ENCODE results near the gene MAPK8IP3. TPM values are rescaled to one million over a fixed set of nuclear protein-coding genes. Genes with fewer than 3 reads are reported as not detected.

The MAPK8IP3 gene
- total RNA-seq, 1 experiment from 2014 or later: 72.3 TPM

DNA sequence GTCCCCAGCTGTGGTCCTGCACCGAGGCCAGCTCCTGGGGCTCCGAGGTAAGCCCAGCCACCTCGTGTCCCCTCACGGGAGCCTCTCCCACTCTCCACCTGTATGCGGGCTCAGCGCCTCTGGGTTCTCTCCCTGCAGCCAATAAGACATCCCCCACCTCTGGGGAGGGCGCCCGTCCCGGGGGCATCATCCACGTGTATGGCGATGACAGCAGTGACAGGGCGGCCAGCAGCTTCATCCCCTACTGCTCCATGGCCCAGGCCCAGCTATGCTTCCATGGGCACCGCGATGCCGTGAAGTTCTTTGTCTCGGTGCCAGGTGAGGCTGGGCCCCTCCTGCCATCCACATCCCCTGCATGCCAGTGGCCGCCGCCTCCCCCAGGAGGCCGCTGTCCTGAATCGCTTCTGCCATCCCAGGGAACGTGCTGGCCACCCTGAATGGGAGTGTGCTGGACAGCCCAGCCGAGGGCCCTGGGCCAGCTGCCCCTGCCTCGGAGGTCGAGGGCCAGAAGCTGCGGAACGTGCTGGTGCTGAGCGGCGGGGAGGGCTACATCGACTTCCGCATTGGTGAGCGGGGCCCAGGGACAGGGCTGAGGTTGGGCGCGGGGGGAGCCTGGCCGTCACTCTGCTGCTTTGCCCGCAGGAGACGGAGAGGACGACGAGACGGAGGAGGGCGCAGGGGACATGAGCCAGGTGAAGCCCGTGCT is 62.2 kb downstream of the MAPK8IP3 start (continued):
- TF ChIP-seq, protein P1, sequence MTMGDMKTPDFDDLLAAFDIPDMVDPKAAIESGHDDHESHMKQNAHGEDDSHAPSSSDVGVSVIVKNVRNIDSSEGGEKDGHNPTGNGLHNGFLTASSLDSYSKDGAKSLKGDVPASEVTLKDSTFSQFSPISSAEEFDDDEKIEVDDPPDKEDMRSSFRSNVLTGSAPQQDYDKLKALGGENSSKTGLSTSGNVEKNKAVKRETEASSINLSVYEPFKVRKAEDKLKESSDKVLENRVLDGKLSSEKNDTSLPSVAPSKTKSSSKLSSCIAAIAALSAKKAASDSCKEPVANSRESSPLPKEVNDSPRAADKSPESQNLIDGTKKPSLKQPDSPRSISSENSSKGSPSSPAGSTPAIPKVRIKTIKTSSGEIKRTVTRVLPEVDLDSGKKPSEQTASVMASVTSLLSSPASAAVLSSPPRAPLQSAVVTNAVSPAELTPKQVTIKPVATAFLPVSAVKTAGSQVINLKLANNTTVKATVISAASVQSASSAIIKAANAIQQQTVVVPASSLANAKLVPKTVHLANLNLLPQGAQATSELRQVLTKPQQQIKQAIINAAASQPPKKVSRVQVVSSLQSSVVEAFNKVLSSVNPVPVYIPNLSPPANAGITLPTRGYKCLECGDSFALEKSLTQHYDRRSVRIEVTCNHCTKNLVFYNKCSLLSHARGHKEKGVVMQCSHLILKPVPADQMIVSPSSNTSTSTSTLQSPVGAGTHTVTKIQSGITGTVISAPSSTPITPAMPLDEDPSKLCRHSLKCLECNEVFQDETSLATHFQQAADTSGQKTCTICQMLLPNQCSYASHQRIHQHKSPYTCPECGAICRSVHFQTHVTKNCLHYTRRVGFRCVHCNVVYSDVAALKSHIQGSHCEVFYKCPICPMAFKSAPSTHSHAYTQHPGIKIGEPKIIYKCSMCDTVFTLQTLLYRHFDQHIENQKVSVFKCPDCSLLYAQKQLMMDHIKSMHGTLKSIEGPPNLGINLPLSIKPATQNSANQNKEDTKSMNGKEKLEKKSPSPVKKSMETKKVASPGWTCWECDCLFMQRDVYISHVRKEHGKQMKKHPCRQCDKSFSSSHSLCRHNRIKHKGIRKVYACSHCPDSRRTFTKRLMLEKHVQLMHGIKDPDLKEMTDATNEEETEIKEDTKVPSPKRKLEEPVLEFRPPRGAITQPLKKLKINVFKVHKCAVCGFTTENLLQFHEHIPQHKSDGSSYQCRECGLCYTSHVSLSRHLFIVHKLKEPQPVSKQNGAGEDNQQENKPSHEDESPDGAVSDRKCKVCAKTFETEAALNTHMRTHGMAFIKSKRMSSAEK (CRISPR knock-in tag; IDR thresholded peaks at IDR 0.05; ENCODE audit: borderline replicate concordance): no peak
- TF ChIP-seq, protein P2, sequence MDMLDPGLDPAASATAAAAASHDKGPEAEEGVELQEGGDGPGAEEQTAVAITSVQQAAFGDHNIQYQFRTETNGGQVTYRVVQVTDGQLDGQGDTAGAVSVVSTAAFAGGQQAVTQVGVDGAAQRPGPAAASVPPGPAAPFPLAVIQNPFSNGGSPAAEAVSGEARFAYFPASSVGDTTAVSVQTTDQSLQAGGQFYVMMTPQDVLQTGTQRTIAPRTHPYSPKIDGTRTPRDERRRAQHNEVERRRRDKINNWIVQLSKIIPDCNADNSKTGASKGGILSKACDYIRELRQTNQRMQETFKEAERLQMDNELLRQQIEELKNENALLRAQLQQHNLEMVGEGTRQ (CRISPR knock-in tag; IDR thresholded peaks at IDR 0.05): no peak
- TF ChIP-seq, protein P3, sequence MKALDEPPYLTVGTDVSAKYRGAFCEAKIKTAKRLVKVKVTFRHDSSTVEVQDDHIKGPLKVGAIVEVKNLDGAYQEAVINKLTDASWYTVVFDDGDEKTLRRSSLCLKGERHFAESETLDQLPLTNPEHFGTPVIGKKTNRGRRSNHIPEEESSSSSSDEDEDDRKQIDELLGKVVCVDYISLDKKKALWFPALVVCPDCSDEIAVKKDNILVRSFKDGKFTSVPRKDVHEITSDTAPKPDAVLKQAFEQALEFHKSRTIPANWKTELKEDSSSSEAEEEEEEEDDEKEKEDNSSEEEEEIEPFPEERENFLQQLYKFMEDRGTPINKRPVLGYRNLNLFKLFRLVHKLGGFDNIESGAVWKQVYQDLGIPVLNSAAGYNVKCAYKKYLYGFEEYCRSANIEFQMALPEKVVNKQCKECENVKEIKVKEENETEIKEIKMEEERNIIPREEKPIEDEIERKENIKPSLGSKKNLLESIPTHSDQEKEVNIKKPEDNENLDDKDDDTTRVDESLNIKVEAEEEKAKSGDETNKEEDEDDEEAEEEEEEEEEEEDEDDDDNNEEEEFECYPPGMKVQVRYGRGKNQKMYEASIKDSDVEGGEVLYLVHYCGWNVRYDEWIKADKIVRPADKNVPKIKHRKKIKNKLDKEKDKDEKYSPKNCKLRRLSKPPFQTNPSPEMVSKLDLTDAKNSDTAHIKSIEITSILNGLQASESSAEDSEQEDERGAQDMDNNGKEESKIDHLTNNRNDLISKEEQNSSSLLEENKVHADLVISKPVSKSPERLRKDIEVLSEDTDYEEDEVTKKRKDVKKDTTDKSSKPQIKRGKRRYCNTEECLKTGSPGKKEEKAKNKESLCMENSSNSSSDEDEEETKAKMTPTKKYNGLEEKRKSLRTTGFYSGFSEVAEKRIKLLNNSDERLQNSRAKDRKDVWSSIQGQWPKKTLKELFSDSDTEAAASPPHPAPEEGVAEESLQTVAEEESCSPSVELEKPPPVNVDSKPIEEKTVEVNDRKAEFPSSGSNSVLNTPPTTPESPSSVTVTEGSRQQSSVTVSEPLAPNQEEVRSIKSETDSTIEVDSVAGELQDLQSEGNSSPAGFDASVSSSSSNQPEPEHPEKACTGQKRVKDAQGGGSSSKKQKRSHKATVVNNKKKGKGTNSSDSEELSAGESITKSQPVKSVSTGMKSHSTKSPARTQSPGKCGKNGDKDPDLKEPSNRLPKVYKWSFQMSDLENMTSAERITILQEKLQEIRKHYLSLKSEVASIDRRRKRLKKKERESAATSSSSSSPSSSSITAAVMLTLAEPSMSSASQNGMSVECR (CRISPR knock-in tag; IDR thresholded peaks at IDR 0.05; ENCODE audit: borderline replicate concordance): no peak
- TF ChIP-seq, protein P4, sequence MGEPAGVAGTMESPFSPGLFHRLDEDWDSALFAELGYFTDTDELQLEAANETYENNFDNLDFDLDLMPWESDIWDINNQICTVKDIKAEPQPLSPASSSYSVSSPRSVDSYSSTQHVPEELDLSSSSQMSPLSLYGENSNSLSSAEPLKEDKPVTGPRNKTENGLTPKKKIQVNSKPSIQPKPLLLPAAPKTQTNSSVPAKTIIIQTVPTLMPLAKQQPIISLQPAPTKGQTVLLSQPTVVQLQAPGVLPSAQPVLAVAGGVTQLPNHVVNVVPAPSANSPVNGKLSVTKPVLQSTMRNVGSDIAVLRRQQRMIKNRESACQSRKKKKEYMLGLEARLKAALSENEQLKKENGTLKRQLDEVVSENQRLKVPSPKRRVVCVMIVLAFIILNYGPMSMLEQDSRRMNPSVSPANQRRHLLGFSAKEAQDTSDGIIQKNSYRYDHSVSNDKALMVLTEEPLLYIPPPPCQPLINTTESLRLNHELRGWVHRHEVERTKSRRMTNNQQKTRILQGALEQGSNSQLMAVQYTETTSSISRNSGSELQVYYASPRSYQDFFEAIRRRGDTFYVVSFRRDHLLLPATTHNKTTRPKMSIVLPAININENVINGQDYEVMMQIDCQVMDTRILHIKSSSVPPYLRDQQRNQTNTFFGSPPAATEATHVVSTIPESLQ (CRISPR knock-in tag; IDR thresholded peaks at IDR 0.05): no peak
- TF ChIP-seq ELF4 (CRISPR knock-in tag; IDR thresholded peaks at IDR 0.05; ENCODE audit: low read depth): no peak

DNA sequence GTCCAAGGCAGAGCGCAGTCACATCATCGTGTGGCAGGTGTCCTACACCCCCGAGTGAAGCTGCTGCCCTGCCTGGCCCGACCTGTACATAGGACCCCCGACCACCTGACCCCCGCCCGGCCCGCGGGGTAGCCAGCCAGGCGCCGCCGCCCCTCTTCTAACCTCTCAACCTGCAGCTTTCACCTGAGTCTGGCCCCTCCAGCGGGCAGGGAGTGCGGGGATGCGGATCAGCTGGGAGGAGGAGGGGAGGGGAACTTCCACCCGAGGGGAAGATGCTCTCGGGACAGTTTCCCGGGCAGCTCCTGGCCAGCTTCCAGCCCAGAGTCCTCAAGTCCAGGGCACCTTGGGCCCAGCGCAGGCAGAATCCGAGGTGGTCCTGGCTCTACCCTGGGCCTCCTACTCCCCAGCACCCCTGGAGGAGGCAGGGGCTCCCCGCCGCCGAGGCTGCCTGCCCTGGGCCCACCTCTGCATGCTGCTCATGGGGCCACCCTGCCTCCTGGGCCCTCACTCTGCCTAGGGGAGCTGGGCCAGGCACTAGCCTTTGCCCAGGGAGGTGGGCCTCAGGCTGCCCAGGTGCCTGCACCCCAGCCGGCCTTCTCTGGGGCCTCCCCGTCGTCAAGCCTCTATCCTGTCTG is 62.9 kb downstream of the MAPK8IP3 start:
- no peak overlapping the region for H3K4me3 Mint-ChIP-seq
- CTCF ChIA-PET: interaction anchor here (0.7 to 2.4 kb wide), 2 partner anchors 14 to 63 kb away, joined by 3 to 9 read pairs; partner anchors contain the start of genes NUBP2 and SPSB3

More for the DNA sequence above, 62.9 kb downstream of the MAPK8IP3 start:
- Mint-ChIP-seq H3K9me3 (no peaks in the 10 kb centered on the region), H3K36me3 (peaks cover 4% of the 10 kb centered on the region), H3K27me3 (ENCODE audit: low read depth) (no peaks in the 10 kb centered on the region; the same call in 1 of the 2 replicates), H3K27ac (no peak overlapping the region), H3K4me1 (peaks cover 4% of the 10 kb centered on the region)
- no peak for ATAC-seq
- no peak for TF ChIP-seq ESRRA (CRISPR knock-in tag; IDR thresholded peaks at IDR 0.05; ENCODE audit: borderline replicate concordance)
- no peak for TF ChIP-seq CBFB (CRISPR knock-in tag; IDR thresholded peaks at IDR 0.05; ENCODE audit: low read depth)
- TF ChIP-seq PRRX2 (CRISPR knock-in tag; IDR thresholded peaks at IDR 0.05): 0 out of 2 replicates have a peak, but pooled peaks have one; percentile 25
- TF ChIP-seq TCF7 (CRISPR knock-in tag; IDR thresholded peaks at IDR 0.05; ENCODE audit: low read depth): no peak
- no peak for TF ChIP-seq HMGA2 (CRISPR knock-in tag; IDR thresholded peaks at IDR 0.05)
- TF ChIP-seq ZNF416 (CRISPR knock-in tag; IDR thresholded peaks at IDR 0.05): 0 out of 2 replicates have a peak, but pooled peaks have one; percentile 3
- TF ChIP-seq, protein P5, sequence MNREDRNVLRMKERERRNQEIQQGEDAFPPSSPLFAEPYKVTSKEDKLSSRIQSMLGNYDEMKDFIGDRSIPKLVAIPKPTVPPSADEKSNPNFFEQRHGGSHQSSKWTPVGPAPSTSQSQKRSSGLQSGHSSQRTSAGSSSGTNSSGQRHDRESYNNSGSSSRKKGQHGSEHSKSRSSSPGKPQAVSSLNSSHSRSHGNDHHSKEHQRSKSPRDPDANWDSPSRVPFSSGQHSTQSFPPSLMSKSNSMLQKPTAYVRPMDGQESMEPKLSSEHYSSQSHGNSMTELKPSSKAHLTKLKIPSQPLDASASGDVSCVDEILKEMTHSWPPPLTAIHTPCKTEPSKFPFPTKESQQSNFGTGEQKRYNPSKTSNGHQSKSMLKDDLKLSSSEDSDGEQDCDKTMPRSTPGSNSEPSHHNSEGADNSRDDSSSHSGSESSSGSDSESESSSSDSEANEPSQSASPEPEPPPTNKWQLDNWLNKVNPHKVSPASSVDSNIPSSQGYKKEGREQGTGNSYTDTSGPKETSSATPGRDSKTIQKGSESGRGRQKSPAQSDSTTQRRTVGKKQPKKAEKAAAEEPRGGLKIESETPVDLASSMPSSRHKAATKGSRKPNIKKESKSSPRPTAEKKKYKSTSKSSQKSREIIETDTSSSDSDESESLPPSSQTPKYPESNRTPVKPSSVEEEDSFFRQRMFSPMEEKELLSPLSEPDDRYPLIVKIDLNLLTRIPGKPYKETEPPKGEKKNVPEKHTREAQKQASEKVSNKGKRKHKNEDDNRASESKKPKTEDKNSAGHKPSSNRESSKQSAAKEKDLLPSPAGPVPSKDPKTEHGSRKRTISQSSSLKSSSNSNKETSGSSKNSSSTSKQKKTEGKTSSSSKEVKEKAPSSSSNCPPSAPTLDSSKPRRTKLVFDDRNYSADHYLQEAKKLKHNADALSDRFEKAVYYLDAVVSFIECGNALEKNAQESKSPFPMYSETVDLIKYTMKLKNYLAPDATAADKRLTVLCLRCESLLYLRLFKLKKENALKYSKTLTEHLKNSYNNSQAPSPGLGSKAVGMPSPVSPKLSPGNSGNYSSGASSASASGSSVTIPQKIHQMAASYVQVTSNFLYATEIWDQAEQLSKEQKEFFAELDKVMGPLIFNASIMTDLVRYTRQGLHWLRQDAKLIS (CRISPR knock-in tag; IDR thresholded peaks at IDR 0.05; ENCODE audit: borderline replicate concordance): no peak
- POLR2A ChIA-PET: interaction anchor here (0.5 to 1.4 kb wide), 2 partner anchors 196 to 252 kb away, joined by 3 to 4 read pairs; partner anchors contain the start of gene RPS2
- no peak for DNase-seq (ENCODE audit: low spot score)
